AG09319 (cell line): ENCODE data around the gene TBKBP1.

Experiments used
- DNase-seq: peaks from one replicate; pipeline ENCODE4 v3.0.0-alpha.2; 2010; ENCODE audit warnings: low read depth; ENCODE audit errors: extremely low read depth
- TF ChIP-seq, protein P1 (sequence below): IDR thresholded peaks from 2 replicates; pipeline ENCODE4 v1.5.1; 2011; ENCODE audit warnings: low read depth, mild to moderate bottlenecking, inconsistent platforms, low read length, moderate library complexity

TBKBP1 gene, protein sequence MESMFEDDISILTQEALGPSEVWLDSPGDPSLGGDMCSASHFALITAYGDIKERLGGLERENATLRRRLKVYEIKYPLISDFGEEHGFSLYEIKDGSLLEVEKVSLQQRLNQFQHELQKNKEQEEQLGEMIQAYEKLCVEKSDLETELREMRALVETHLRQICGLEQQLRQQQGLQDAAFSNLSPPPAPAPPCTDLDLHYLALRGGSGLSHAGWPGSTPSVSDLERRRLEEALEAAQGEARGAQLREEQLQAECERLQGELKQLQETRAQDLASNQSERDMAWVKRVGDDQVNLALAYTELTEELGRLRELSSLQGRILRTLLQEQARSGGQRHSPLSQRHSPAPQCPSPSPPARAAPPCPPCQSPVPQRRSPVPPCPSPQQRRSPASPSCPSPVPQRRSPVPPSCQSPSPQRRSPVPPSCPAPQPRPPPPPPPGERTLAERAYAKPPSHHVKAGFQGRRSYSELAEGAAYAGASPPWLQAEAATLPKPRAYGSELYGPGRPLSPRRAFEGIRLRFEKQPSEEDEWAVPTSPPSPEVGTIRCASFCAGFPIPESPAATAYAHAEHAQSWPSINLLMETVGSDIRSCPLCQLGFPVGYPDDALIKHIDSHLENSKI

GRCh38 chr17:47693731-47694580 lies at the start of gene TBKBP1:
Gene TBKBP1 (plus strand): TSS chr17:47694161. CDS start chr17:47696113, 1,952 bp downstream.
- DNase-seq = no peak
- TF ChIP-seq, protein P1, sequence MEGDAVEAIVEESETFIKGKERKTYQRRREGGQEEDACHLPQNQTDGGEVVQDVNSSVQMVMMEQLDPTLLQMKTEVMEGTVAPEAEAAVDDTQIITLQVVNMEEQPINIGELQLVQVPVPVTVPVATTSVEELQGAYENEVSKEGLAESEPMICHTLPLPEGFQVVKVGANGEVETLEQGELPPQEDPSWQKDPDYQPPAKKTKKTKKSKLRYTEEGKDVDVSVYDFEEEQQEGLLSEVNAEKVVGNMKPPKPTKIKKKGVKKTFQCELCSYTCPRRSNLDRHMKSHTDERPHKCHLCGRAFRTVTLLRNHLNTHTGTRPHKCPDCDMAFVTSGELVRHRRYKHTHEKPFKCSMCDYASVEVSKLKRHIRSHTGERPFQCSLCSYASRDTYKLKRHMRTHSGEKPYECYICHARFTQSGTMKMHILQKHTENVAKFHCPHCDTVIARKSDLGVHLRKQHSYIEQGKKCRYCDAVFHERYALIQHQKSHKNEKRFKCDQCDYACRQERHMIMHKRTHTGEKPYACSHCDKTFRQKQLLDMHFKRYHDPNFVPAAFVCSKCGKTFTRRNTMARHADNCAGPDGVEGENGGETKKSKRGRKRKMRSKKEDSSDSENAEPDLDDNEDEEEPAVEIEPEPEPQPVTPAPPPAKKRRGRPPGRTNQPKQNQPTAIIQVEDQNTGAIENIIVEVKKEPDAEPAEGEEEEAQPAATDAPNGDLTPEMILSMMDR = no peak

DNA sequence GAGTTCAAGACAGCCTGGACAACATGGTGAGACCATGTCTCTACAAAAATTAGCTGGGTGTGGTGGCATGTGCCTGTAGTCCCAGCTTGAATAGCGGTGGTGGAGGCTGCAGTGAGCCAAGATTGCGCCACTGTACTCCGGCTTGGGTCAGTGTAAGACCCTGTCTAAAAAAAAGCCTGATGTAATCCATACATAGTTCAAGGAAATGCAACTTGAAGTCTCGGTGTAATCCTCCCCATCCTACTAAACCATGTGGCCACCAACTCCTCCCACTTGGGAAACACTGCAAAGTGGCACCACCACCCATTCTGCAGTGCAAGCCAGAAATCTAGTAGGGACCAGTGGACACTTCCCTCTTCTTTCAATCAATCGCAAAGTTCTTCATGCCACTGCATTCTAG lies 49.6 kb upstream of the TBKBP1 start:
- DNase-seq = no peak
- TF ChIP-seq, protein P1 = no peak

GRCh38 chr17:47649153-47649971 lies 44.6 kb upstream of the TBKBP1 start, which contains the start of gene KPNB1:
Gene KPNB1 (plus strand): TSS chr17:47649919. CDS start chr17:47650245, 326 bp downstream.
- peak; percentile 100 for DNase-seq
- TF ChIP-seq, protein P1 = no peak

- DNase-seq = no peak
- TF ChIP-seq, protein P1 = no peak
Observed at GRCh38 chr17:47649972-47650524, 43.9 kb upstream of the TBKBP1 start.

- peak; percentile 89 for DNase-seq
- TF ChIP-seq, protein P1 = no peak
Observed at GRCh38 chr17:47650525-47651522, 43.1 kb upstream of the TBKBP1 start.
